Mesendoderm (in vitro differentiated cells): ENCODE measurements around the gene NAE1.

Experiments used
- DNase-seq: peaks from one replicate; pipeline ENCODE4 v3.0.0; 2013
- H2AK5ac ChIP-seq: 2 replicates; pipeline ENCODE4 v1.6.1; 2013; ENCODE audit warnings: low read length, inconsistent platforms
- H2BK120ac ChIP-seq: 2 replicates; pipeline ENCODE4 v1.6.1; 2013; ENCODE audit warnings: low read depth, mild to moderate bottlenecking, low read length, moderate library complexity, mixed read lengths
- H2BK15ac ChIP-seq: replicated peaks from 2 replicates; pipeline ENCODE4 v1.6.1; 2013; ENCODE audit warnings: low read depth, mild to moderate bottlenecking, moderate library complexity
- H2BK5ac ChIP-seq: 2 replicates; pipeline ENCODE4 v1.6.1; 2013; ENCODE audit warnings: low read length, inconsistent platforms
- H3K18ac ChIP-seq: 2 replicates; pipeline ENCODE4 v1.6.1; 2013; ENCODE audit warnings: mild to moderate bottlenecking, low read length, mixed read lengths
- H3K23ac ChIP-seq: one replicate; pipeline ENCODE4 v1.6.1; 2013; ENCODE audit warnings: low read length
- H3K27ac ChIP-seq: 2 replicates; pipeline ENCODE4 v1.5.1; 2013; ENCODE audit warnings: low read depth, mild to moderate bottlenecking, inconsistent platforms, low read length, moderate library complexity
- H3K27me3 ChIP-seq: 2 replicates; pipeline ENCODE4 v1.6.1; 2013; ENCODE audit warnings: low read length, control low read depth, mild to moderate bottlenecking, inconsistent platforms; ENCODE audit not compliant: insufficient read depth, poor library complexity
- H3K36me3 ChIP-seq: 2 replicates; pipeline ENCODE4 v1.6.1; 2013; ENCODE audit warnings: low read length, inconsistent platforms; ENCODE audit not compliant: control insufficient read depth, insufficient read depth
- H3K4ac ChIP-seq: one replicate; pipeline ENCODE4 v1.6.1; 2013; ENCODE audit warnings: low read depth, mild to moderate bottlenecking, low read length, moderate library complexity
- H3K4me1 ChIP-seq: 2 replicates; pipeline ENCODE4 v1.6.1; 2013; ENCODE audit warnings: low read depth, low read length, inconsistent platforms; ENCODE audit not compliant: control insufficient read depth
- H3K4me2 ChIP-seq: 2 replicates; pipeline ENCODE4 v1.6.1; 2013; ENCODE audit warnings: low read length
- H3K4me3 ChIP-seq: 2 replicates; pipeline ENCODE4 v1.5.1; 2013; ENCODE audit warnings: mild to moderate bottlenecking, low read length
- H3K56ac ChIP-seq: one replicate; pipeline ENCODE4 v1.6.1; 2013; ENCODE audit warnings: low read length
- H3K79me1 ChIP-seq: 2 replicates; pipeline ENCODE4 v1.6.1; 2013; ENCODE audit warnings: low read length, inconsistent platforms
- H3K79me2 ChIP-seq: 2 replicates; pipeline ENCODE4 v1.6.1; 2013; ENCODE audit warnings: mild to moderate bottlenecking, low read length; ENCODE audit not compliant: control insufficient read depth, insufficient read depth
- H3K9ac ChIP-seq: 2 replicates; pipeline ENCODE4 v1.6.1; 2013; ENCODE audit warnings: low read length, inconsistent platforms
- H4K5ac ChIP-seq: one replicate; pipeline ENCODE4 v1.6.1; 2013; ENCODE audit warnings: low read length
- H4K8ac ChIP-seq: one replicate; pipeline ENCODE4 v1.6.1; 2013; ENCODE audit warnings: low read depth, mild to moderate bottlenecking, control low read depth, low read length, moderate library complexity
- WGBS: extraction: QIAGEN DNeasy Blood & Tissue Kit; methylation state at CpG from one replicate; pipeline ENCODE4 v1.1.7; 2013; ENCODE audit warnings: low lambda C conversion rate, missing lambda C conversion rate; ENCODE audit not compliant: insufficient coverage; ENCODE audit errors: extremely low coverage; 5-methylcytosine and 5-hydroxymethylcytosine counted together

The NAE1 gene

GRCh38 chr16:66758086-66758485, 72.7 kb downstream of the NAE1 start:
- H3K4ac ChIP-seq = no peak overlapping the region
- H3K36me3 ChIP-seq = no peaks in the 10 kb centered on the region
- no peak overlapping the region for H3K23ac ChIP-seq
- no peak for DNase-seq
- no peak overlapping the region for H3K18ac ChIP-seq
- H3K4me3 ChIP-seq = no peak overlapping the region
- no peak overlapping the region for H2BK15ac ChIP-seq
- H4K5ac ChIP-seq = no peak overlapping the region
- no peak overlapping the region for H4K8ac ChIP-seq
- no peak overlapping the region for H3K4me2 ChIP-seq
- no peaks in the 10 kb centered on the region for H3K4me1 ChIP-seq
- no peak overlapping the region for H2BK5ac ChIP-seq
- no peak overlapping the region for H3K27ac ChIP-seq
- no peaks in the 10 kb centered on the region for H3K79me1 ChIP-seq
- H3K27me3 ChIP-seq = no peaks in the 10 kb centered on the region
- no peak overlapping the region for H3K56ac ChIP-seq
- H3K9ac ChIP-seq = no peak overlapping the region
- H2BK120ac ChIP-seq = no peak overlapping the region
- H3K79me2 ChIP-seq = no peaks in the 10 kb centered on the region
- no peak overlapping the region for H2AK5ac ChIP-seq

- H2BK5ac ChIP-seq = no peak overlapping the region
- peaks cover 15% of the 10 kb centered on the region for H3K79me2 ChIP-seq
- H3K4me1 ChIP-seq = peaks cover 7% of the 10 kb centered on the region
- H3K27me3 ChIP-seq = no peaks in the 10 kb centered on the region
- no peak overlapping the region for H2BK120ac ChIP-seq
- H4K8ac ChIP-seq = no peak overlapping the region
- H2AK5ac ChIP-seq = no peak overlapping the region
- H3K4me2 ChIP-seq = no peak overlapping the region
- no peak overlapping the region for H3K4me3 ChIP-seq
- no peak for DNase-seq
- no peak overlapping the region for H3K27ac ChIP-seq
- no peak overlapping the region for H3K4ac ChIP-seq
- no peak overlapping the region for H2BK15ac ChIP-seq
- H4K5ac ChIP-seq = no peak overlapping the region
- H3K18ac ChIP-seq = no peak overlapping the region
- no peak overlapping the region for H3K9ac ChIP-seq
- H3K23ac ChIP-seq = no peak overlapping the region
- H3K79me1 ChIP-seq = peaks cover 11% of the 10 kb centered on the region
- no peaks in the 10 kb centered on the region for H3K36me3 ChIP-seq
- no CpG with 5 or more reads among the region's 3 CpGs for WGBS
- no peak overlapping the region for H3K56ac ChIP-seq
Measured at GRCh38 chr16:66754819-66755218, 76.0 kb downstream of the NAE1 start.

- no peak overlapping the region for H3K4ac ChIP-seq
- H3K27ac ChIP-seq = no peak overlapping the region
- WGBS = no CpG with 5 or more reads among the region's 2 CpGs
Measured at GRCh38 chr16:66754211-66754610, 76.6 kb downstream of the NAE1 start.

GRCh38 chr16:66752958-66753357, 77.8 kb downstream of the NAE1 start:
- Histone ChIP-seq H3K79me2 (peaks cover 29% of the 10 kb centered on the region), H2BK15ac (no peak overlapping the region), H3K4me3 (no peak overlapping the region), H3K4me1 (peaks cover 7% of the 10 kb centered on the region), H3K18ac (no peak overlapping the region), H3K27ac (no peak overlapping the region), H3K56ac (no peak overlapping the region), H2AK5ac (no peak overlapping the region), H3K27me3 (no peaks in the 10 kb centered on the region), H2BK5ac (no peak overlapping the region), H3K9ac (no peak overlapping the region), H3K4me2 (no peak overlapping the region), H3K23ac (no peak overlapping the region), H4K5ac (no peak overlapping the region), H2BK120ac (no peak overlapping the region), H3K36me3 (peaks cover 6% of the 10 kb centered on the region), H4K8ac (no peak overlapping the region), H3K4ac (no peak overlapping the region), H3K79me1 (peaks cover 19% of the 10 kb centered on the region)
- DNase-seq = no peak
- no CpG with 5 or more reads among the region's 2 CpGs for WGBS

More at GRCh38 chr16:66754211-66754610, 76.6 kb downstream of the NAE1 start:
- Histone ChIP-seq H3K9ac (no peak overlapping the region), H3K23ac (no peak overlapping the region), H3K56ac (no peak overlapping the region), H3K4me1 (peaks cover 7% of the 10 kb centered on the region), H3K27me3 (no peaks in the 10 kb centered on the region), H3K79me2 (peaks cover 20% of the 10 kb centered on the region), H4K8ac (no peak overlapping the region), H2BK5ac (no peak overlapping the region), H3K4me3 (no peak overlapping the region), H2AK5ac (no peak overlapping the region), H3K18ac (no peak overlapping the region), H4K5ac (no peak overlapping the region), H3K79me1 (peaks cover 13% of the 10 kb centered on the region), H2BK15ac (no peak overlapping the region), H2BK120ac (no peak overlapping the region), H3K36me3 (peaks cover under 1% of the 10 kb centered on the region), H3K4me2 (no peak overlapping the region)
- no peak for DNase-seq
